ENCODE results near the gene EYS.
A peak's percentile ranks its signal among the peaks of the same experiment; 100 is the strongest.

Gene EYS

GRCh38 chr6:65285275-65285674, 421.8 kb downstream of the EYS start:
- no peak overlapping the region for H3K27ac ChIP-seq
- H3K4me3 ChIP-seq = no peak overlapping the region
- DNase-seq (ENCODE audit: low read depth, low spot score) = no peak
- TF ChIP-seq EZH2 (IDR thresholded peaks at IDR 0.05) = no peak
- no peak for TF ChIP-seq FOXP2 (optimal IDR thresholded peaks at IDR 0.05; ENCODE audit: control extremely low read depth, extremely low read length, insufficient read depth)
- TF ChIP-seq POLR2AphosphoS5 (IDR thresholded peaks at IDR 0.05; ENCODE audit: borderline replicate concordance, low read depth, low read length) = no peak
- no peaks in the 10 kb centered on the region for H3K36me3 ChIP-seq (ENCODE audit: insufficient read depth, low read length)
- no peaks in the 10 kb centered on the region for H3K9me3 ChIP-seq (ENCODE audit: low read depth, low read length)
- no peak overlapping the region for H3K9ac ChIP-seq (ENCODE audit: insufficient read length)

- TF ChIP-seq FOXP2 (optimal IDR thresholded peaks at IDR 0.05; ENCODE audit: control extremely low read depth, extremely low read length, insufficient read depth) (no peak), EZH2 (IDR thresholded peaks at IDR 0.05) (no peak), POLR2AphosphoS5 (IDR thresholded peaks at IDR 0.05; ENCODE audit: borderline replicate concordance, low read depth, low read length) (no peak)
- no peak overlapping the region for H3K4me3 ChIP-seq
- no peak for DNase-seq (ENCODE audit: low read depth, low spot score)
- H3K27ac ChIP-seq = no peak overlapping the region
- no peaks in the 10 kb centered on the region for H3K36me3 ChIP-seq (ENCODE audit: insufficient read depth, low read length)
- H3K9me3 ChIP-seq (ENCODE audit: low read depth, low read length) = no peaks in the 10 kb centered on the region
- no peak overlapping the region for H3K9ac ChIP-seq (ENCODE audit: insufficient read length)
Observed at GRCh38 chr6:65280060-65280459, 427.0 kb downstream of the EYS start.

DNA sequence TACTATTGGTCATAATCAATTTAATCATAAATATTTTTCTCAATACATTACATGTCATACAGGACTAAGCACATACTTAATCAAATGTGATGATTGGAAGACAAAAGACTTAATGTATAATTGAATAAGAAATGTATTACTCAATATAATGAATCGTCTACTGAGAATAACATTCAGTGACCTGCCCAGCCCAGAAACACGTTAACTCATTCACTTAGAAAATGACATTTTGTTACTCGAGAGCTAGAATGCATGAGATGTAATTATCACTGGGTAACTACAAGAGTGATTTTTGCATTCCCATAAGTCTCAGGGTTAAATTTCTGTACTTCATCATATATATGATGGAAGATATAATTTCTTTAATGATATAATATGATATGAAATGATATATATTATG, 444.8 kb downstream of the EYS start:
- Histone ChIP-seq H3K9ac (ENCODE audit: insufficient read length) (no peak overlapping the region), H3K4me3 (no peak overlapping the region), H3K36me3 (ENCODE audit: insufficient read depth, low read length) (no peaks in the 10 kb centered on the region), H3K9me3 (ENCODE audit: low read depth, low read length) (no peaks in the 10 kb centered on the region), H3K27ac (no peak overlapping the region)
- no peak for DNase-seq (ENCODE audit: low read depth, low spot score)
- TF ChIP-seq POLR2AphosphoS5 (IDR thresholded peaks at IDR 0.05; ENCODE audit: borderline replicate concordance, low read depth, low read length) (no peak), FOXP2 (optimal IDR thresholded peaks at IDR 0.05; ENCODE audit: control extremely low read depth, extremely low read length, insufficient read depth) (no peak), EZH2 (IDR thresholded peaks at IDR 0.05) (no peak)

GRCh38 chr6:65259982-65260381, 447.0 kb downstream of the EYS start:
- no peak for TF ChIP-seq EZH2 (IDR thresholded peaks at IDR 0.05)
- no peak for TF ChIP-seq POLR2AphosphoS5 (IDR thresholded peaks at IDR 0.05; ENCODE audit: borderline replicate concordance, low read depth, low read length)
- TF ChIP-seq FOXP2 (optimal IDR thresholded peaks at IDR 0.05; ENCODE audit: control extremely low read depth, extremely low read length, insufficient read depth) = no peak
- no peak overlapping the region for H3K27ac ChIP-seq
- H3K9ac ChIP-seq (ENCODE audit: insufficient read length) = no peak overlapping the region
- H3K4me3 ChIP-seq = no peak overlapping the region
- no peaks in the 10 kb centered on the region for H3K36me3 ChIP-seq (ENCODE audit: insufficient read depth, low read length)
- no peak for DNase-seq (ENCODE audit: low read depth, low spot score)
- no peaks in the 10 kb centered on the region for H3K9me3 ChIP-seq (ENCODE audit: low read depth, low read length)

DNA sequence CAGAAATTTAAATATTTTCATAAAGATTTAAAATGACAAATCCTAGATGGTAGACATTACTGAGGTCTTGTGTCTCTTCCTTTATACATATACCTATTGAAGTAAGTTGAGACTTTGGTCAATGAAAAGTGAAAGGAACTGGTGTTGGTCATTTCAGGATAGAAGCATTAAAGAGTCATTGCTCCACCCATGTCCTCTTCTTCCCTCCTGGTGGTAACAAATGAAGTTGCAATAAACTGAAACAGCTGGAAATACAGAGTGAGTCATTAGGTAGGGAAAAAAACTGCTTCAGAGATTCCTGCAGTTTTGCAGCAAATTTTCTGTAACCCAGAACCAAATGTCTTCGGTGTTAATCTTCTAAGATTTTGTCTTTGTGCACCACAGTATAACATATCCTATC, 448.0 kb downstream of the EYS start:
- DNase-seq (ENCODE audit: low read depth, low spot score) = no peak
- H3K9ac ChIP-seq (ENCODE audit: insufficient read length) = no peak overlapping the region

DNA sequence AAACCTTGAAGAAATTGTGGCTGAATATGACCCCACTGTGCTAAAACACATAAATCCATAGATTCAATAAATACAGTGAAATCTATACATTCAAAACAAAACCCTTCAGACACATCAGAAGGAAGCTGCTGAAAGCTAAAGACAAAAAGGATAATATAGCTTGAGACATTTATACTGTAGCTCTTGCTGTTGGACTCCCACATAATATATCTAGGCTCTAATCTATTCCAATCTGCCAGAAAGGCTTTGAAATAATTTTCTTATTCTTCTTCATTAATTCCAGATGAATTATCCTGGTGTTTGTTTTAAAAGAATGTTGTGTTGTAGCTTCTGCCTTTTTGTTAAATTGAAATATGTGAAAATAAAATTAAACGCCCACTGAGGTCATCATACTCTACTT, 454.0 kb downstream of the EYS start:
- Histone ChIP-seq H3K4me3 (no peak overlapping the region), H3K36me3 (ENCODE audit: insufficient read depth, low read length) (no peaks in the 10 kb centered on the region), H3K9ac (ENCODE audit: insufficient read length) (no peak overlapping the region), H3K9me3 (ENCODE audit: low read depth, low read length) (no peaks in the 10 kb centered on the region), H3K27ac (no peak overlapping the region)
- DNase-seq (ENCODE audit: low read depth, low spot score) = no peak
- TF ChIP-seq EZH2 (IDR thresholded peaks at IDR 0.05) = no peak

More for the DNA sequence above, 448.0 kb downstream of the EYS start:
- H3K27ac ChIP-seq = no peak overlapping the region
- H3K36me3 ChIP-seq (ENCODE audit: insufficient read depth, low read length) = no peaks in the 10 kb centered on the region
- no peak overlapping the region for H3K4me3 ChIP-seq
- H3K9me3 ChIP-seq (ENCODE audit: low read depth, low read length) = no peaks in the 10 kb centered on the region
- TF ChIP-seq FOXP2 (optimal IDR thresholded peaks at IDR 0.05; ENCODE audit: control extremely low read depth, extremely low read length, insufficient read depth) = no peak
- no peak for TF ChIP-seq EZH2 (IDR thresholded peaks at IDR 0.05)
- TF ChIP-seq POLR2AphosphoS5 (IDR thresholded peaks at IDR 0.05; ENCODE audit: borderline replicate concordance, low read depth, low read length) = no peak

GRCh38 chr6:65248101-65248610, 458.9 kb downstream of the EYS start:
- DNase-seq (ENCODE audit: low read depth, low spot score) = peak; percentile 3
- H3K27ac ChIP-seq = no peak overlapping the region
- no peak for TF ChIP-seq EZH2 (IDR thresholded peaks at IDR 0.05)
- no peak for TF ChIP-seq FOXP2 (optimal IDR thresholded peaks at IDR 0.05; ENCODE audit: control extremely low read depth, extremely low read length, insufficient read depth)
- no peak for TF ChIP-seq POLR2AphosphoS5 (IDR thresholded peaks at IDR 0.05; ENCODE audit: borderline replicate concordance, low read depth, low read length)

GRCh38 chr6:65231616-65232015, 475.4 kb downstream of the EYS start:
- Histone ChIP-seq H3K9ac (ENCODE audit: insufficient read length) (no peak overlapping the region), H3K27ac (no peak overlapping the region), H3K4me3 (no peak overlapping the region), H3K9me3 (ENCODE audit: low read depth, low read length) (no peaks in the 10 kb centered on the region), H3K36me3 (ENCODE audit: insufficient read depth, low read length) (no peaks in the 10 kb centered on the region)
- TF ChIP-seq POLR2AphosphoS5 (IDR thresholded peaks at IDR 0.05; ENCODE audit: borderline replicate concordance, low read depth, low read length) (no peak), FOXP2 (optimal IDR thresholded peaks at IDR 0.05; ENCODE audit: control extremely low read depth, extremely low read length, insufficient read depth) (no peak), EZH2 (IDR thresholded peaks at IDR 0.05) (no peak)
- DNase-seq (ENCODE audit: low read depth, low spot score) = no peak

More at GRCh38 chr6:65248101-65248610, 458.9 kb downstream of the EYS start:
- H3K9ac ChIP-seq (ENCODE audit: insufficient read length) = no peak overlapping the region
- H3K36me3 ChIP-seq (ENCODE audit: insufficient read depth, low read length) = no peaks in the 10 kb centered on the region
- no peak overlapping the region for H3K4me3 ChIP-seq
- H3K9me3 ChIP-seq (ENCODE audit: low read depth, low read length) = no peaks in the 10 kb centered on the region

DNA sequence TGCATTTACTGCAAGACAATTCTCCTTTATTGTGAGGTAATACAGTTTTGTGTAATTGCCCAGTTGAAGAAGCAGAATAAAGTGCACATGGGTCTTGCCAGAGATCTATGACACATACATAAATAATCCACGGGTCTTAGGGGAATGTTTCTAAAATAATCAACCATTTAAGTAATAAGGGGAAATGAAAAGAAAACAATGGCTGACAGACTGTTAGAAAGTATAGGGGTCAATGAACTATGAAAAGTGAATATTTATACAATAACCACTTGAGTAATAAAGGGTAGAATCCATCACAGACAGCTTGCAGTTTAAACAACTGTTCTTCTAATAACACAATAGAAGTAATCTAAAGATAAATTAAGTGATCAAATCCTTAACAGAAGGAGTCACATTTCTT, 477.2 kb downstream of the EYS start:
- Histone ChIP-seq H3K9me3 (ENCODE audit: low read depth, low read length) (no peaks in the 10 kb centered on the region), H3K9ac (ENCODE audit: insufficient read length) (no peak overlapping the region), H3K36me3 (ENCODE audit: insufficient read depth, low read length) (no peaks in the 10 kb centered on the region), H3K27ac (no peak overlapping the region), H3K4me3 (no peak overlapping the region)
- no peak for TF ChIP-seq EZH2 (IDR thresholded peaks at IDR 0.05)
- no peak for TF ChIP-seq FOXP2 (optimal IDR thresholded peaks at IDR 0.05; ENCODE audit: control extremely low read depth, extremely low read length, insufficient read depth)
- no peak for TF ChIP-seq POLR2AphosphoS5 (IDR thresholded peaks at IDR 0.05; ENCODE audit: borderline replicate concordance, low read depth, low read length)
- DNase-seq (ENCODE audit: low read depth, low spot score) = no peak

Measured in SK-N-MC (cell line).